Activated naive CD8-positive, alpha-beta T cell treated with anti-CD3 and anti-CD28 coated beads, Interleukin-2, amount 50 U/mL, for 16 hours (primary cell): ENCODE measurements around the gene FOXRED2.
"Not testable (repeated sequence)": the region's sequence is repeated elsewhere in the genome, so short reads cannot be mapped to it uniquely, and the experiment has no call there.

Experiments used
- DNase-seq: peaks from one replicate; pipeline ENCODE4 v3.0.0-alpha.2; 2020; ENCODE audit warnings: low read depth, low spot score

Gene FOXRED2

DNA sequence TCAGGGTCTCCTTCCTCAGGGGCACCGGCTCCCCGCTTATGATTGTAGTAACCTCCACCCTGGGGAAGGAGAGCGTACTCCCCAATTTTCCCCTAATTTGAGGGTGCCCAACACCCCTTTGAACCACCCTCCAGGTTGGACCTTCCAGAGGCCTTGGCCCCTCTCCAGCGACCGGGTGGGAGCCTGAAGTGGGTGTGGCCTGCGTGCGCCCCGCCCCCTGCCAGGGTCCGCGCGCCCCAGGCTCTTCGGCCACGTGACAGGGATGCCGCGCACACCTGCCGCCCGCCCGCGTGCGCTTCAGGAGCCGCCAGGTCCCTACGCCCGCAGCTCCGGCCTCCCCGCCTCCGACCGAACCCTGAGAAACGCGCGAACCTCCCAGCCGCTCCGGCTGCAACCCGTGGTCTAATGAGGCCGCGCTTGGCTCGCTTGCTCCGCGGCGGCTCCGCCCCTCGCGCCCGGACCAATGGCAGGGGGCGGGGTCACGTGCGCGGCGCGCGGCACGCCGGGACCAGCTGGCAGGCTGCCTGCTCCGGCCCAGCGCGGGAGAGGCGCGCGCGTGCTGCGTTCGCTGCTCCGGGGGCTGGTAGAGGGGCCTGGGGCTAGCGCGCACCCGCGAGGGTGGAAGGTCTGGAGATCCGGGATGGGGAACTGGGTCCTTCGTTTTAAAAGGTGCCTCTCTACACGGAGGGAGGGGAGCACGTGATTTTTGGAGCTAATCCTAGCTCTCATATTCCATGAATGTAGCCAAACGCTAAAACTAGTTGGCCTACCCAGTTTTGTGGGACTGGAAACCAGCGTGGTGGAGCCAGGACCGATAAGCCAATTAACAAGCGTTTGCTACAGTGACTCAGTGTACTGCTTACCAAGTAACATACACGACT is at the start of gene FOXRED2:
Gene FOXRED2, minus strand, starts transcription at position 404 of the 881 bp plus-strand sequence. CDS start 618 bp downstream, outside the sequence.
- peak; percentile 70 for DNase-seq

DNA sequence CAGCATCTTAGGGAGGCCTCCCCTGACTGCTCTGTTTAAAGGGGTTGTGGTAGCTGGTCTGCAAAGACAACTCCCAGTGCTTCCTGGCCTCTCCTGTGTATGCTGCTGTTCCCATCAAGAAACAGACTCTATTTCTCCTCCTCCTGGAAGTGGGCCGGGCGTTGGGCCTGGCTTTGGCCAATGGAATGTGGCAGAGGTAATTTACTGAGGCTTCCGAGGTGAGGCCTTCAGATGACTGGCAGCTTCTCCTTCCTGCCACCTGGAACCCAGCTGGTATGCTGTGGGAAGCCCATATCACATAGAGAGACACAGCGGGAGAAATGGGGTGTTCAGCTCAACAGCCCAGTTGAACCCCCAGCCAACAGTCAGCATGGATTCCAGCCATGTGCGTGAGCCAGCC is 47.3 kb upstream of the FOXRED2 start:
- DNase-seq, result no peak

DNA sequence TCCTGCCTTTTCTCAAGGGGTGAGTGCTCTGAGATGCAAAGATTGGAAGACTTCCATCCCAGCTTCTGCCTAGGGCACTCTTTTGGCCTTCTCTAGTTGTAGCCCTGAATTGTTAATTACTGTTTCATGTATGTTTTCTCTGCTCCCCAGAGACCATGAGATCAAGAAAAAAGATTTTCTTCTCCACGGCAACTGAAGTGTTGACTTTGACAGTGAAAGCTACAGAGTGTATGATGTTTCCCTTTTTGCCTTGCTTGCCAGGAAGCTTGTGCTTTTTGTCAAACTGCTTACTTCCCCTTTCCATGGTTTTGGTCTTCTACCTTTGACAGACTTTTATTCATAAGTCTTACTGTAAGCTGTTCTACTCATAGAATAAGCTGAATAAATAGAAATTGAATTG is 45.4 kb upstream of the FOXRED2 start:
- no peak for DNase-seq

DNA sequence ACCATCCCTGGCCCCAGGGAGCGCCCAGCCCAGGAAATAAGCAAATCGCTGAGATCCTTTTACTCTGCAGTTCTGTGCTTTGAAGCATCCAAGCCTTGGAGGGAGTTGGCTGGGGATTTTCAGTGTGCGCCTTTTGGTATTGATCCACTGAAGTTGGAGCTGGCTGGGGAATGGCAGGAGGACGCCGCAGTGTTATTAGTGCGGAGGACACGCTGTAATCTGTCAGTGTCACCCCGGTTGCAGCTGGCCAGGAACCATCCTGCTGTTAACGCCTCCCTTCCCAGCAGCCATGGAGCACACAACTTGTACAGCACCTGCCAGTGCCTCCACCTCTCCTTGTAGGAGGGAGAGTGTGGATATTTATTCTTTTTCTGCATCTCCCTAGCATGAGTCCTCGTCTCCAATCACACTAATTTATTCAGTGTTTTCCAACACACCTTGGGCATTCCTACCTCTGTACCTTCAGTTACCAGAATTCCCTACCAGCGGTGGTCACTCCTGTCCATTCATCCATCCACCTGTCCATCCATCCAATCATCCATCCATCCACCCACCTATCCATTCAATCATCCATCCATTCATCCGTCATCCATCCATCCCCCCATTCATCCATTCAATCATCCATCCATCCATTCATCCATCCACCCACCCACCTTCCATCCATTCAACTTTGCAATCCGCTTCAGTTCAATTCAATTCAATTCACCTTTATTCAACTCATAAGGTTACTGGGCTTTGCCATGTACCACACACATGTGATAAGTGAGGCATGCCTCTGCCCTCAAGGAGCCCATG is 44.1 kb upstream of the FOXRED2 start:
- no peak for DNase-seq

DNA sequence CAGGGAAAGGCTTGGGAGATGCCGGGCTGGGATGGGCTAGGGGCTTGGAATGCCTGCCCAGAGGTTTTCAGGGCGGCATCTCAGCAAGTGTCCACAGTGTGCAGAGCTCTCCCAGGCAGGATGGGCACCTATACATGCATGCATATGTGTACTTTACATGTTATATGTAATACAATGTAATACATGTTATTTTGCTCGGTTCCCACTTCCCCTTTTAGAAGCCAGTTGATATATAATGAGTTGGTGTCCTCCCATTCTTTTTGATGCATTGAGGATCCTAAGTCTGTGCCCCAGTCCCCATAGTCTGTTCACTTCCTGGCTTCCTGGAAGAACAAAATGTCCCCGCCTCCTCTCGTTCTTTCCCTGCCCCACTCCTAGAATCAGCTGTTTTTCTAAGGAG is 42.2 kb upstream of the FOXRED2 start:
- DNase-seq, result no peak

DNA sequence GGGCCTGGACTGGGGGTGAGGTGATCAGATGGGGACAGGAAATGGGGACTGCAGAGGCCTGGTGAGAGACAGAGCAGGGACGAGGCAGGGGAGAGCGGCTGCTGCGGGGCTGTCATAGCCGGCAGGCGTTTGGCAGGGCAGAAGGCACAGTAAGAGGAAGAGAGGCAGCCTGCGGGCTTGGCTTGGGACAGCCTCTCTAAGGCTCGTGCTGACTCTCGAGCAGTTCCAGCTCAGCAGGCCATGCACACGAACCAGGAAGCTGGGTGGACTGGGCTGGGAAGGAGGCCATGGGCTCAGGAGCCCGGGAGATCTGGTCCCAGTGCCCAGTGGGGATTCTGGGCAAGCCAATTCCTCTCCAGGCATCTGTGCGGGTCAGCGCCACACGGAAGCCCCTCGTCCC is 41.8 kb upstream of the FOXRED2 start:
- DNase-seq, result no peak

DNA sequence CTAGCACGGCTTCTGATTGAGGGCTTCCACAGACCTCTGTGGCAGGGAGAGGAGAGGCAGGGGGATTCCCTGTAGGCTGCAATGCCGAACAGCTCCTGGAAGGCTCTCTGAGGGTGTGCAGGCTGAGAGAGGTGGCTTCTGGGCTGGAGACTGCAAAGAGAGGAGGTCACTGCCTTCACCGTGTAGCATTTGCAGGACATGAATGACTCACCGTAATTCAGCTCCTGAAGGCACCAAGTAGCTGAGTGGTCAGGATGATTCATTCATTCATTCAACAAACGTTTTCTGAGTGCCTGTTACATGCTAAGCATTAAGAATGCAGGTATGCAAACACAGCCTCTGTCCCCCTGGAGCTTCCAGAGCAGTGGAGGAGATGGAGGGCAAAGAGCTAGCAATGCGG is 40.1 kb upstream of the FOXRED2 start:
- DNase-seq, result no peak

DNA sequence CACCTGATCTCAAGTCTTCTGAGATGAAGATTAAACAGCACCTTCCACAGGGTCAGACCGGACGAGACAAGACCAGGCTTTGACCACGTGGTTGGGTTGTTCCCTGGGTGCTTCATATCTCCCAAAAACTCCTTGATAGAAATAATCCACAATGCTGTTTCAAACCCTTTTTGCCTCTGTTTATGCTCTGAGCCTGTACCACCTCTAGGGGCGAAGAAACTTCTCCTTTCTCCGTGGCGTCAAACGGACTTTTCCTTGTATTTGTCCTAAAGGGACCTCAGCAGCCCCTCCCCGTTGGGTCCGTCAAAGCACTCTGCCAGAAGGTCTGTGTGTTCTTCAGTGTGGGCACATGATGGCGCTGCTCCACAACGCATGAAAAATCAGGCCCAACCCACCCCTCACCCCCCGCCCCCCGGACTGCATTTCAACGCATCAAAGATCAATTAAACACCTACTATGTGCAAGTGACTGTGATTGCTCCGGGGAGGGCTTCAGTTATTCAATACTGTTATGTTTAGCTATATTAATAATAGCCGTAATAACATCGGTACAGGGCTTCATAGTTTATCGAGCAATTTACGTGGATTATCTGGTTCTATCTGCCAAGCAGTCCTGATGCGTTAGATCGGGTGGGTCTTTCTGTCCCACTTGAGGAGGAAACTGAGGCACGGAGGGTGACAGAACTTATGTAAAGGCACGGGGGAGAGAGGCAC is 39.4 kb upstream of the FOXRED2 start:
- DNase-seq, result no peak

DNA sequence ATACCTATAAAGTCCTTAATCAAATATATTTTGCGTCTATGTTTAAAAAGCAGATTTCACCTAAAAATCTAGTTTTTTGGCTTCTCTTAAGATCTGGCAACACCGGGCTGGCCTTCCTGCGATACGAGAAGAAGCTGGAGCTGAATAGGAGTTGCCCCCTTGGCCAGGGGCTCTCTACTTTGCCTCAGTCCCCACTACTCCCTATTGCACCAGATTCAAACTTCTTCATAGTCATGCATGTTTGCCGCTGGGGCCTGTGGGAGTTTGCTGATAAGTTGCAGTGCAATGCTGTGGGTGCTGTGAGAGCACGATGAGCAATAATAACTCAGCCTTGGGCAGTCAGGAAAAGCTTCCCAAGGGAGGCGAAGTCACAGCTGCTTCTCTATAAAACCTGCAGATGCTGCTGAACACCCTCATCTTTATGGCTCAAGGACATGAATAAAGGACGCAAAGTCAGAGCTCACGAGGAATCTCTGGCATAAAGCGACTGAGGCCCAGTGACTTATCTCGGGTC is 37.3 kb upstream of the FOXRED2 start:
- no peak for DNase-seq

DNA sequence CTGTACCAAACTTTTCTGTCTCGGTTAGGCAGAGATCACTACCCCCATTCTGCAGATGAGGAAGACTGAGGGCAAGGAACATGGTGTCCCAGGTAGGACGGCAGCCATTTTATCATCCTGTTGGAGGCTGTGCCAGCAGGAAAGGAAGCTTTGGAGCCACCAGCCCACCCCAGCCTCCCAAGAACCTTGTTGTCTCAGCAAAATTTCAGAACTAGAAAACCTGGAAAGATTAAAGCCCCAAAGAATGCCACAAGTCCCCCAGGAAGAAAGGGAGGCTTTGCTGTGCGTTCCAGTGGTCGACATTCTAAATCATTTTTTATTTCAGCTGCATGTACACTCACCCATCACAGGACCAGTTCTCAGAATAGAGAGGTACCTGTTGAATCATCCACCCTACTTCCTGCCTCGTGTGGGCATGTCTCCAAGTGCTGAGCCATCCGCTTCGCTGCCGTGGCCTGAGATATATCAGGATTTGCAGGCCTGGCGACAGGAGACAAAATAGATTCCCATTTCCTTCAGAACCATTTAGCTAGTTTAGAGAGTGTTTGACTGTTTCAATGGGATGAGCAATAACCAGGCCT is 35.1 kb upstream of the FOXRED2 start:
- no peak for DNase-seq

DNA sequence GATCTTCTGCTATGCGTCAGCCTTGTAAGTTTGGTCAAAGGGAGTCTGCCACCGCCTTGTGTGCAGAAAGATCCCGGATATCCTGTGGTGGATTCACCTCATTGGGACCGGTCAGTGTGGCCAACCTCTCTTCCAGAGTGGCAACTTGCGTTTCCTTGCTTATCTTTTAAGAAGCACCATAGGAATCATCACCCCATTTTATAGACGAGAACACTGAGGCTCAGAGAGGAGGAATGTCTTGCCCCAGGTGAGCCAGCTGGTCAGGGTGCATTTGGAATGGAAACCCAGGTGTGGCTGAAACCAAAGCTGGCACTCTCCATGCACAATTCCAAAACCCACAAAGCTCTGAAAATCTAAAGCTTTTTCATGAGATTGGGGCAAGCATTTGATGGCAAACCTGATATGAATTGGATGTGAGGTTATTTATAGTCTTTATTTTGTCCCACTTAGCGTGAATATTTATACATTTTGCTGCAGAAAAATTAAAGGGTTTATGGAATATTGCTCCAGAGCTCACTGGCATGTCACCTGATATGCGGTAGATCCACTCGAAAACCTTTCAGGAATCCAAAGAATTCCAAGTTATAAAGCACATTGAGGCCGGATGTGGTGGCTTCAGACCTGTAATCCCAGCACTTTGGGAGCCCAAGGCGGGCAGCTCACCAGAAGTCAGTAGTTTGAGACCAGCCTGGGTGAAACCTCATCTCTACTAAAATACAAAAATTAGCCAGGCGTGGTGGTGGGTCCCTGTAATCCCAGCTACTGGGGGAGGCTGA is 34.2 kb upstream of the FOXRED2 start:
- DNase-seq, result no peak

DNA sequence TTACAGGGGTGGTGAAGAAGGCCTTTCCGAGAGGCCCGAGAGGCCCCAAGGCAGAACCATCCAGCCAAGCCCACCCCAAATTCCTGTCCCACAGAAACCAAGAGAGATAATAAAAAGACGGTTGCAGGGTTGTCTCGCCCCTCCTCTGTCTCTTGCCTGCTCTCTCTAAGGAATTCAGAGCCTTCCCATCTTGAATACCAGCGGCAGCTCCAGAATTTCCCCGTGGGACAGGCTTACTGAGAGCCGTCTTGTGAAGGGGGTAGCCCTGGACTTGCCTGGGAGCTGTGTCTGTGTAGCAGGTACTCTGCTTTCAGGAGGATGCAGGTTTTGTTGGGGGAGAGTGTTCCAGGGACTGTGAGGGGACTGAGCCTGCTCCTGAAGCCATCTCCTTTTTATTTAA is 31.7 kb upstream of the FOXRED2 start:
- DNase-seq, result no peak

DNA sequence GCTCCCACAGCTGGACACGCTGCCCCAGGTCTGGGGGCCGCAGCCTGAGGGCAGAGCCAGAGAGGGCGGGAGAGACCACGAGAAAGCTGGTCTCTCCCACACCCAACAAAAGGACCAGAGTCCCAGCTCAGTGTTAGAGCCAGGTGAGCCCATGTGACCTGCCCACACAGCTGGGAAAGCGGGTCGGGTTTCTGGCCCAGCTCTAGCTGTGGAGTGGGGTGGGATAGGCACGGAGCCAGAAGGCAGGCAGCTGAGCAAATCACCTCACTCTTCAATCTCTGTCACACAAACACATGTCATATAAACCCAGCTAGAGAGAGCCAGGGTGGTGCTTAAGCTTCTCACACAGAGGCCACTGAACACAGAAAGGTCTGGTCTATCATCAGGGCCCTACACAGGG is 29.9 kb upstream of the FOXRED2 start:
- no peak for DNase-seq

DNA sequence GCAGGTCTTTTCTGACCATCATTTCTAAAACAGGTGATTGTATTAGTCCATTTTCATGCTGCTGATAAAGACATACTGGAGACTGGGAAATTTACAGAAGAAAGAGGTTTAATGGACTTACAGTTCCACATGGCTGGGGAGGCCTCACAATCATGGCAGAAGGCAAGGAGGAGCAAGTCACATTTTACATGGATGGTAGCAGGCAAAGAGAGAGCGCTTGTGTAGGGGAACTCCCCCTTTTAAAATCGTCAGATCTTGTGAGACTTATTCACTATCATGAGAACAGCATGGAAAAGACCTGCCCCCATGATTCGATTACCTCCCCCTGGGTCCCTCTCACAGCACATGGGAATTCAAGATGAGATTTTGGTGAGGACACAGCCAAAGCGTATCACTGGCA is 26.5 kb upstream of the FOXRED2 start:
- DNase-seq, result not testable (repeated sequence)

DNA sequence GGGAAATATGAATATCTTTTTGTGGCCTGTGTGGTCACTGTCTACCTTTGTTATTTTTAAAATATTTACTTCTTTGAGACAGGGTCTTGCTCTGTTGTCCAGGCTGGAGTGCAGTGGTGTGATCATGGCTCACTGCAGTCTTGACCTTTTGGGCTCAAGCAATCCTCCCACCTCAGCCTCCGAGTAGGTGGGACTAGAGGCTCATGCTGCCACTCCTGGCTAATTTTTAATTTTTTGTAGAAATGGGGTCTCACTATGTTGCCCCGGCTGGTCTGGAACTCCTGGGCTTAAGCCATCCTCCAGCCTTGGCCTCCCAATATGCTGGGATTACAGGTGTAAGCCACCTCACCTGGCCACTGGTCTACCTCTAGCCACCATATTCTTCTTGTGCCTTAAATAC is 25.6 kb upstream of the FOXRED2 start:
- DNase-seq, result no peak

DNA sequence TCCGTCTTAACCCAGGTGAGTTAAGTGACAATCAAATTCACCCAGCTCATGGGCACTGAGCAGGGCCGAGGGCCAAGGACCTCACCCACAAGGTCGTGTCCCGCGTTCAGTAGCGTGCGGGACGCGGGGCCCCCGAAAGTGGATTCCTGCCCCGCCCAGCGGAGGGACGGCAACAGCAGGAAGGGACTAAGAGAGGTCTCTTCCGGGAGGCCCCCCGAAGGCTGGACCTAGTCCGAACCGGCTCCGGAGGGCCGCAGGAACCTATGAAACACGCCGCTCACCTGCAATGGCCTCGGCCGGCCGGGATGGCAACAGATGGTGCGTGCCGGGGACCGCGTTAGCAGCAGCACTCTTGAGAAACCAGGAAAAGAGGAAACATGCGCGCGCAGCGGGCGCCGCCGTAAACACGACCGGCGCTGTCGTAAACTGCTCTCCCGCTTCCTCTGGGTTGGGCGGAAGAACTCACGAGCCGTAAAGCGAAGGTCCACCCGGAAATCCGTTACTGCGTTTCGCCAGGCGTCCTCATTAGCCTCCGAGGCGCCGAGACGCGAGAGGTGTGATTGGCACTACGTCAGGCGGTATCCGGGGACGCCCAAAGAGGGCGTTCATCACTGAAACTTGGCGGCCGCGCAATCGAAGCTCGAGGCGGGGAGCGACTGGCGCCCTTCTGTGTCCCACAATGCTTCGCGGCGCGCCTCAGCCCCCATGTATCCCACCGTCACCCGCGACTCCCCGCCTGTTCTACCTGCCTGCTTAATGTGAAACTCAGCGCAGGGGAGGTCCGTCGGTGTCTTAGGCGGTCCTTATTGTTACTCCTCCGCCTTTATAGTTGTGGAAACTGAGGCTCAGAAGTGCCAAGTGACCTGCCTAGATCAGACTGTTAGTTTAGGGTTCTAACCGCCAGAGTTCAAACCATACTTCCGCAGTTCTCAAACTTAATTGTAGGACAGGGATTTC is 22.2 kb upstream of the FOXRED2 start, which contains the start of gene EIF3D:
Gene EIF3D, minus strand, starts transcription at position 372 of the 957 bp plus-strand sequence. CDS start 3,045 bp downstream, outside the sequence.
- DNase-seq, result peak; percentile 92

DNA sequence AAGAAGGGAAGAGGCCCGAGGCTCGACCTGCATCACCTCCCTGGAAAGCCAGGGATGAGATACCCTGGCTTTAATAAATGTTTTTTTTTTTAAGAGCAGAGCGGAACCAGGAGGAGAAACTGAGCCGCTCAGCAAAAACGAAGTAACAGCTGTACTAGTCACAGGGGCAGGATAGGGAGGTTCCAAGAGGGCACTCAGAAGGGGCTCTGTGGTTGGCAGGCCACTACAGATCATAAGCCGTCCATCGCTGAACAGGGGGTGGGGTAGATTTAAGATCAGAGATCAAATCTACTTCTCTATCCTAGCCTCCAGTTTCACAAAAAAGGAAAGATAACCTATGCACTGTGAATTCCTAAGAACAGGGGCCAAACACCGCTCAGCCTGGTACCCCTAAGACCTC is 21.5 kb upstream of the FOXRED2 start:
- no peak for DNase-seq

DNA sequence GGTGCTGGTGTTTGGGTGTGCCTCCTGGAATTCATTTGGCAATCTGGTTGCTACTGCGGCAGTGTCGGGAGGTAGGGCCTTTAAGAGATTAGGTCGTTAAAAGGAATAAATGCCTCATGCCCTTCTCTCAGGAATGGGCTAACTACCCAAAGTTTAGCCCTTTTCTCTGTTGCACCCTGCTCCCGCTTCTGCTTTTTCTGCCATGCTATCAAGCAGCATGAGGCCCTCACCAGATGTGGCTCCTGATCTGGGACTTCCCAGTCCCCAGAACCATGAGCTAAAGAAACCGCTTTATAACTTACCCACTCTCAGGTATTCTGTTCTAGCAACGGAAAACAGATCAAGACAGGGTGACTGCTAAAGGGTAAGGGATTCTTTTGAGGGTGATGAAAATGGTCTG is 15.8 kb upstream of the FOXRED2 start:
- DNase-seq, result no peak

DNA sequence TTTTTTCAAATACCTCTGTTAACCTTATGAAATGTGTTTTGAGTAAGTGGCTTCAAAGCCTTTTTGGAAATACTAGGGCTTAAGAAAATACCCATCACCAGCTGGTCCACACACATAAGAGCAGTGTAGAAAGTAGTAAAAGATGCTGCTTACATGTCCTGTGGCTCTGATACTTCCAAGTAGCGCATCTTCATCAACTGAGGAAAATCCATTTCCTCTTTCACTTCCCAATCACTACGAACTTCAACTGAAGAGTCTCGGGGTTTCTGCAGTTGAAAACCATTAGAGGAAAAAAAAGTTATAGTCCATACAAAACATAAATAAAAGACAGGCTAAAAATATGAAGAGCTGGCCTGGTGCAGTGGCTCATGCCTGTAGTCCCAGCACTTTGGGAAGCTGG is 13.6 kb upstream of the FOXRED2 start:
- DNase-seq, result no peak
